ENCODE data around the gene CRACDL. TPM values are rescaled to one million over a fixed set of nuclear protein-coding genes. Genes with fewer than 3 reads are reported as not detected.

CRACDL gene
- total and polyA plus RNA-seq, 12 donors: 0.33 to 3.4 (median 2.1) TPM

- peaks cover 16% of the 10 kb centered on the region for H3K27me3 ChIP-seq
- H3K36me3 ChIP-seq (replicated peaks in 1 of 2): no peaks in the 10 kb centered on the region
- TF ChIP-seq POLR2A (IDR thresholded peaks at IDR 0.05) (no peak), CTCF (IDR thresholded peaks at IDR 0.05) (no peak)
- H3K4me1 ChIP-seq (replicated peaks in 1 of 2): peaks cover 0 to 12% of the 10 kb centered on the region in 2 donors
- DNase-seq: peak in 1 of 7 donors; percentile 34
- peak overlapping the region in 4 of 5 donors; percentile 31 to 85 (median 59) for H3K27ac ChIP-seq
- intact Hi-C loops (cut with DNase I): no loop called here
- 26 to 59% (median 38%) methylated on average over 12 to 40 of the region's 40 CpGs for WGBS, 4 donors
- H3K4me3 ChIP-seq: peak overlapping the region in 1 of 4 donors; percentile 55
- no peaks in the 10 kb centered on the region for H3K9me3 ChIP-seq (replicated peaks in 1 of 3)
These were observed 112.5 kb downstream of the CRACDL start for GRCh38 chr2:98823196-98824170.

GRCh38 chr2:98822301-98823164 lies 113.5 kb downstream of the CRACDL start:
- peaks cover 16% of the 10 kb centered on the region for H3K27me3 ChIP-seq
- H3K27ac ChIP-seq: peak overlapping the region in 4 of 5 donors; percentile 31 to 85 (median 59)
- H3K9me3 ChIP-seq (replicated peaks in 1 of 3): no peaks in the 10 kb centered on the region
- no peaks in the 10 kb centered on the region for H3K36me3 ChIP-seq (replicated peaks in 1 of 2)
- H3K4me3 ChIP-seq: peak overlapping the region in 1 of 4 donors; percentile 55
- intact Hi-C loops (cut with DNase I): no loop called here
- DNase-seq: peak in 6 of 7 donors; percentile 31 to 68 (median 40)
- WGBS, 4 donors: 12 to 13% methylated on average over 115 to 117 of the region's 117 CpGs; no CpG with 5 or more reads in 2 of the 4 donors
- peaks cover 0 to 12% of the 10 kb centered on the region in 2 donors for H3K4me1 ChIP-seq (replicated peaks in 1 of 2)
- TF ChIP-seq POLR2A (IDR thresholded peaks at IDR 0.05) (no peak), CTCF (IDR thresholded peaks at IDR 0.05) (peak in 4 of 6 experiments; percentile 6 to 24 (median 22))

GRCh38 chr2:98821629-98822135 lies 114.3 kb downstream of the CRACDL start:
- Histone ChIP-seq H3K36me3 (replicated peaks in 1 of 2) (no peaks in the 10 kb centered on the region), H3K9me3 (replicated peaks in 1 of 3) (no peaks in the 10 kb centered on the region), H3K27me3 (peaks cover 16% of the 10 kb centered on the region), H3K27ac (peak overlapping the region in 1 of 5 donors; percentile 85), H3K4me1 (replicated peaks in 1 of 2) (peaks cover 0 to 12% of the 10 kb centered on the region in 2 donors), H3K4me3 (no peak overlapping the region)
- DNase-seq: no peak
- no peak for TF ChIP-seq CTCF (IDR thresholded peaks at IDR 0.05)
- TF ChIP-seq POLR2A (IDR thresholded peaks at IDR 0.05): no peak
- WGBS, 4 donors: 88 to 95% (median 92%) methylated on average over 25 to 38 of the region's 38 CpGs
- intact Hi-C loops (cut with DNase I): no loop called here

Measured in adrenal gland (tissue), 12 donors.